ENCODE results near the gene CADPS.

CADPS gene

GRCh38 chr3:62665627-62666437 is 209.4 kb downstream of the CADPS start:
- DNase-seq = peak; percentile 87
- no peak overlapping the region for H3K27ac Mint-ChIP-seq
- no peaks in the 10 kb centered on the region for H3K36me3 Mint-ChIP-seq (ENCODE audit: low read depth)
- peaks cover 4% of the 10 kb centered on the region for H3K4me1 Mint-ChIP-seq
- H3K4me3 Mint-ChIP-seq = peak overlapping the region; percentile 49
- H3K9me3 Mint-ChIP-seq = no peaks in the 10 kb centered on the region
- TF ChIP-seq CTCF (IDR thresholded peaks at IDR 0.05) = peak; percentile 86
- H3K27me3 Mint-ChIP-seq (ENCODE audit: low read depth, poor library complexity) = peaks cover 25% of the 10 kb centered on the region

- TF ChIP-seq CTCF (IDR thresholded peaks at IDR 0.05) = no peak
- no peak overlapping the region for H3K27ac Mint-ChIP-seq
- peaks cover 15% of the 10 kb centered on the region for H3K27me3 Mint-ChIP-seq (ENCODE audit: low read depth, poor library complexity)
- no peaks in the 10 kb centered on the region for H3K9me3 Mint-ChIP-seq
- peaks cover 4% of the 10 kb centered on the region for H3K4me1 Mint-ChIP-seq
- no peak overlapping the region for H3K4me3 Mint-ChIP-seq
- H3K36me3 Mint-ChIP-seq (ENCODE audit: low read depth) = no peaks in the 10 kb centered on the region
- no peak for DNase-seq
Measured at GRCh38 chr3:62662677-62663076, 212.5 kb downstream of the CADPS start.

GRCh38 chr3:62659660-62660059 is 215.6 kb downstream of the CADPS start:
- TF ChIP-seq CTCF (IDR thresholded peaks at IDR 0.05) = no peak
- H3K4me1 Mint-ChIP-seq = no peaks in the 10 kb centered on the region
- no peak overlapping the region for H3K4me3 Mint-ChIP-seq
- peaks cover 18% of the 10 kb centered on the region for H3K27me3 Mint-ChIP-seq (ENCODE audit: low read depth, poor library complexity)
- no peak overlapping the region for H3K27ac Mint-ChIP-seq
- no peak for DNase-seq
- H3K36me3 Mint-ChIP-seq (ENCODE audit: low read depth) = no peaks in the 10 kb centered on the region
- H3K9me3 Mint-ChIP-seq = no peaks in the 10 kb centered on the region

- no peak for DNase-seq
- no peaks in the 10 kb centered on the region for H3K4me1 Mint-ChIP-seq
Measured at GRCh38 chr3:62655691-62656063, 219.5 kb downstream of the CADPS start.

GRCh38 chr3:62655056-62655690 is 220.0 kb downstream of the CADPS start:
- TF ChIP-seq CTCF (IDR thresholded peaks at IDR 0.05) = no peak
- H3K4me3 Mint-ChIP-seq = no peak overlapping the region
- no peaks in the 10 kb centered on the region for H3K36me3 Mint-ChIP-seq (ENCODE audit: low read depth)
- no peak overlapping the region for H3K27ac Mint-ChIP-seq
- H3K9me3 Mint-ChIP-seq = no peaks in the 10 kb centered on the region
- DNase-seq = no peak
- peaks cover 18% of the 10 kb centered on the region for H3K27me3 Mint-ChIP-seq (ENCODE audit: low read depth, poor library complexity)
- no peaks in the 10 kb centered on the region for H3K4me1 Mint-ChIP-seq

More at GRCh38 chr3:62655691-62656063, 219.5 kb downstream of the CADPS start:
- no peaks in the 10 kb centered on the region for H3K9me3 Mint-ChIP-seq
- H3K4me3 Mint-ChIP-seq = no peak overlapping the region
- TF ChIP-seq CTCF (IDR thresholded peaks at IDR 0.05) = no peak
- no peaks in the 10 kb centered on the region for H3K36me3 Mint-ChIP-seq (ENCODE audit: low read depth)
- H3K27me3 Mint-ChIP-seq (ENCODE audit: low read depth, poor library complexity) = peaks cover 17% of the 10 kb centered on the region
- no peak overlapping the region for H3K27ac Mint-ChIP-seq
